ENCODE results near the gene TMEM143.

GRCh38 chr19:48400018-48400742, 36.4 kb upstream of the TMEM143 start:
- TF ChIP-seq, protein P1, sequence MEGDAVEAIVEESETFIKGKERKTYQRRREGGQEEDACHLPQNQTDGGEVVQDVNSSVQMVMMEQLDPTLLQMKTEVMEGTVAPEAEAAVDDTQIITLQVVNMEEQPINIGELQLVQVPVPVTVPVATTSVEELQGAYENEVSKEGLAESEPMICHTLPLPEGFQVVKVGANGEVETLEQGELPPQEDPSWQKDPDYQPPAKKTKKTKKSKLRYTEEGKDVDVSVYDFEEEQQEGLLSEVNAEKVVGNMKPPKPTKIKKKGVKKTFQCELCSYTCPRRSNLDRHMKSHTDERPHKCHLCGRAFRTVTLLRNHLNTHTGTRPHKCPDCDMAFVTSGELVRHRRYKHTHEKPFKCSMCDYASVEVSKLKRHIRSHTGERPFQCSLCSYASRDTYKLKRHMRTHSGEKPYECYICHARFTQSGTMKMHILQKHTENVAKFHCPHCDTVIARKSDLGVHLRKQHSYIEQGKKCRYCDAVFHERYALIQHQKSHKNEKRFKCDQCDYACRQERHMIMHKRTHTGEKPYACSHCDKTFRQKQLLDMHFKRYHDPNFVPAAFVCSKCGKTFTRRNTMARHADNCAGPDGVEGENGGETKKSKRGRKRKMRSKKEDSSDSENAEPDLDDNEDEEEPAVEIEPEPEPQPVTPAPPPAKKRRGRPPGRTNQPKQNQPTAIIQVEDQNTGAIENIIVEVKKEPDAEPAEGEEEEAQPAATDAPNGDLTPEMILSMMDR (IDR thresholded peaks at IDR 0.05) = no peak
- TF ChIP-seq POLR2AphosphoS5 (IDR thresholded peaks at IDR 0.05) (no peak), POLR2A (IDR thresholded peaks at IDR 0.05) (no peak), EP300 (IDR thresholded peaks at IDR 0.05) (no peak)

Measured in upper lobe of left lung (tissue), 4 donors.